Activated T-helper 1 cell treated with anti-CD3 and anti-CD28 coated beads, Interleukin-12 subunit alpha, Interleukin-12 subunit beta, Interleukin-2, Interleukin-4 antibody, amounts not matched to agents 30 ng/mL and 10 ng/mL and 1 ng/mL, durations not matched to agents 14 hours and 24 hours and 36 hours (primary cell): ENCODE data around the gene RAB25. TPM values are rescaled to one million over a fixed set of nuclear protein-coding genes. Genes with fewer than 3 reads are reported as not detected.
"Not testable (repeated sequence)": the region's sequence is repeated elsewhere in the genome, so short reads cannot be mapped to it uniquely, and the experiment has no call there.

Source experiments
- DNase-seq: peaks from one replicate; pipeline ENCODE4 v3.0.0; 2021; ENCODE audit warnings: low spot score
- H3K27ac Mint-ChIP-seq: one replicate; pipeline ENCODE4 v1.8.0; 2021; ENCODE audit warnings: mild to moderate bottlenecking, mixed read lengths
- H3K27me3 Mint-ChIP-seq: one replicate; pipeline ENCODE4 v1.8.0; 2022; ENCODE audit warnings: mild to moderate bottlenecking, moderate library complexity, mixed read lengths; ENCODE audit not compliant: insufficient read depth
- H3K36me3 Mint-ChIP-seq: one replicate; pipeline ENCODE4 v1.8.0; 2021; ENCODE audit warnings: low read depth, mixed read lengths
- H3K4me1 Mint-ChIP-seq: one replicate; pipeline ENCODE4 v1.8.0; 2021; ENCODE audit warnings: low read depth, mixed read lengths
- H3K4me3 Mint-ChIP-seq: one replicate; pipeline ENCODE4 v1.8.0; 2021; ENCODE audit warnings: mild to moderate bottlenecking, moderate library complexity, mixed read lengths
- H3K9me3 Mint-ChIP-seq: one replicate; pipeline ENCODE4 v1.8.0; 2021; ENCODE audit warnings: mixed read lengths
- intact Hi-C: fragments of 100-400 bp; cut with micrococcal nuclease; formaldehyde crosslinking; loops from one replicate; pipeline ENCODE4 v1.15.1; 2024
- total RNA-seq: library from RNA; stranded (reverse); gene quantifications from 2 replicates; pipeline ENCODE4 v1.2.3, GENCODE V29; 2022

RAB25 gene
- total RNA-seq, 1 donor from 2014 or later, result 0.18 TPM

GRCh38 chr1:156062189-156062588, 1.2 kb downstream of the RAB25 start:
- Mint-ChIP-seq H3K4me1 (peaks cover 16% of the 10 kb centered on the region), H3K27me3 (peaks cover under 1% of the 10 kb centered on the region), H3K27ac (no peak overlapping the region), H3K36me3 (peaks cover 6% of the 10 kb centered on the region), H3K4me3 (no peak overlapping the region), H3K9me3 (no peaks in the 10 kb centered on the region)
- no peak for DNase-seq
- intact Hi-C loops, result no loop called here

GRCh38 chr1:156063997-156064285, 3.0 kb downstream of the RAB25 start:
- no peaks in the 10 kb centered on the region for H3K9me3 Mint-ChIP-seq
- H3K4me3 Mint-ChIP-seq, result no peak overlapping the region
- no peak overlapping the region for H3K27ac Mint-ChIP-seq
- intact Hi-C loops, result loop anchor here (2.0 kb wide), 1 partner anchor 59 kb away; no protein-coding TSS in a partner anchor
- no peak for DNase-seq
- H3K36me3 Mint-ChIP-seq, result peaks cover 2% of the 10 kb centered on the region
- H3K27me3 Mint-ChIP-seq, result peaks cover 4% of the 10 kb centered on the region
- peaks cover 16% of the 10 kb centered on the region for H3K4me1 Mint-ChIP-seq

- no peak for DNase-seq
- peaks cover 2% of the 10 kb centered on the region for H3K36me3 Mint-ChIP-seq
- no peaks in the 10 kb centered on the region for H3K9me3 Mint-ChIP-seq
- intact Hi-C loops, result loop anchor here (1.0 to 2.0 kb wide), 3 partner anchors 10 to 60 kb away; partner anchors contain the start of gene LAMTOR2
- H3K4me1 Mint-ChIP-seq, result peaks cover 16% of the 10 kb centered on the region
- H3K27me3 Mint-ChIP-seq, result peaks cover 4% of the 10 kb centered on the region
- H3K4me3 Mint-ChIP-seq, result no peak overlapping the region
- no peak overlapping the region for H3K27ac Mint-ChIP-seq
Observed at GRCh38 chr1:156064615-156065014, 3.7 kb downstream of the RAB25 start.

GRCh38 chr1:156065212-156065611, 4.3 kb downstream of the RAB25 start:
- H3K4me3 Mint-ChIP-seq, result no peak overlapping the region
- peaks cover 2% of the 10 kb centered on the region for H3K36me3 Mint-ChIP-seq
- intact Hi-C loops, result loop anchor here (1.0 to 2.0 kb wide), 3 partner anchors 11 to 60 kb away; partner anchors contain the start of gene LAMTOR2
- H3K27ac Mint-ChIP-seq, result peak overlapping the region; percentile 5
- H3K4me1 Mint-ChIP-seq, result peaks cover 16% of the 10 kb centered on the region
- H3K27me3 Mint-ChIP-seq, result peaks cover 4% of the 10 kb centered on the region
- no peaks in the 10 kb centered on the region for H3K9me3 Mint-ChIP-seq
- DNase-seq, result no peak

- intact Hi-C loops, result loop anchor here (1.0 to 2.0 kb wide), 8 partner anchors 12 to 321 kb away; partner anchors contain the start of genes KHDC4 and LAMTOR2
- H3K9me3 Mint-ChIP-seq, result no peaks in the 10 kb centered on the region
- DNase-seq, result no peak
- no peak overlapping the region for H3K4me3 Mint-ChIP-seq
- no peak overlapping the region for H3K27ac Mint-ChIP-seq
- peaks cover 16% of the 10 kb centered on the region for H3K4me1 Mint-ChIP-seq
- peaks cover 2% of the 10 kb centered on the region for H3K36me3 Mint-ChIP-seq
- H3K27me3 Mint-ChIP-seq, result peaks cover 4% of the 10 kb centered on the region
Observed at GRCh38 chr1:156065871-156066270, 4.9 kb downstream of the RAB25 start.

GRCh38 chr1:156067262-156067661, 6.3 kb downstream of the RAB25 start:
- Mint-ChIP-seq H3K4me3 (no peak overlapping the region), H3K36me3 (no peaks in the 10 kb centered on the region), H3K27me3 (peaks cover 6% of the 10 kb centered on the region), H3K4me1 (peaks cover 16% of the 10 kb centered on the region), H3K27ac (no peak overlapping the region), H3K9me3 (no peaks in the 10 kb centered on the region)
- no peak for DNase-seq
- intact Hi-C loops, result no loop called here

GRCh38 chr1:156069490-156070455, 8.8 kb downstream of the RAB25 start:
- Mint-ChIP-seq H3K9me3 (no peaks in the 10 kb centered on the region), H3K4me3 (no peak overlapping the region), H3K4me1 (peaks cover 16% of the 10 kb centered on the region), H3K27me3 (peaks cover 17% of the 10 kb centered on the region), H3K27ac (no peak overlapping the region), H3K36me3 (no peaks in the 10 kb centered on the region)
- no peak for DNase-seq
- intact Hi-C loops, result no loop called here

GRCh38 chr1:156070548-156070947, 9.6 kb downstream of the RAB25 start:
- peaks cover 21% of the 10 kb centered on the region for H3K27me3 Mint-ChIP-seq
- intact Hi-C loops, result no loop called here
- no peaks in the 10 kb centered on the region for H3K9me3 Mint-ChIP-seq
- H3K27ac Mint-ChIP-seq, result no peak overlapping the region
- H3K4me3 Mint-ChIP-seq, result no peak overlapping the region
- H3K36me3 Mint-ChIP-seq, result no peaks in the 10 kb centered on the region
- peaks cover 11% of the 10 kb centered on the region for H3K4me1 Mint-ChIP-seq
- DNase-seq, result no peak

GRCh38 chr1:156071332-156071816, 10.4 kb downstream of the RAB25 start:
- DNase-seq, H3K4me3 Mint-ChIP-seq, H3K36me3 Mint-ChIP-seq, H3K4me1 Mint-ChIP-seq, intact Hi-C loops, H3K9me3 Mint-ChIP-seq, H3K27ac Mint-ChIP-seq: not testable (repeated sequence)
- peaks cover 21% of the 10 kb centered on the region for H3K27me3 Mint-ChIP-seq

GRCh38 chr1:156072251-156072650, 11.3 kb downstream of the RAB25 start:
- Mint-ChIP-seq H3K4me1 (peaks cover 5% of the 10 kb centered on the region), H3K9me3 (no peaks in the 10 kb centered on the region), H3K27me3 (peaks cover 20% of the 10 kb centered on the region), H3K4me3 (no peak overlapping the region), H3K27ac (no peak overlapping the region), H3K36me3 (no peaks in the 10 kb centered on the region)
- intact Hi-C loops, result no loop called here
- DNase-seq, result no peak

GRCh38 chr1:156073110-156073687, 12.2 kb downstream of the RAB25 start:
- no peaks in the 10 kb centered on the region for H3K36me3 Mint-ChIP-seq
- H3K27ac Mint-ChIP-seq, result no peak overlapping the region
- H3K27me3 Mint-ChIP-seq, result peaks cover 22% of the 10 kb centered on the region
- peaks cover 5% of the 10 kb centered on the region for H3K4me1 Mint-ChIP-seq
- H3K9me3 Mint-ChIP-seq, result no peaks in the 10 kb centered on the region
- H3K4me3 Mint-ChIP-seq, result no peak overlapping the region
- no peak for DNase-seq
- intact Hi-C loops, result no loop called here

GRCh38 chr1:156073740-156074139, 12.8 kb downstream of the RAB25 start:
- peaks cover 5% of the 10 kb centered on the region for H3K4me1 Mint-ChIP-seq
- no peaks in the 10 kb centered on the region for H3K36me3 Mint-ChIP-seq
- H3K9me3 Mint-ChIP-seq, result no peaks in the 10 kb centered on the region
- intact Hi-C loops, result no loop called here
- no peak overlapping the region for H3K4me3 Mint-ChIP-seq
- peaks cover 26% of the 10 kb centered on the region for H3K27me3 Mint-ChIP-seq
- H3K27ac Mint-ChIP-seq, result no peak overlapping the region
- DNase-seq, result no peak

- DNase-seq, result no peak
- H3K36me3 Mint-ChIP-seq, result no peaks in the 10 kb centered on the region
- H3K4me3 Mint-ChIP-seq, result no peak overlapping the region
- H3K27ac Mint-ChIP-seq, result no peak overlapping the region
- intact Hi-C loops, result no loop called here
- H3K9me3 Mint-ChIP-seq, result no peaks in the 10 kb centered on the region
- H3K4me1 Mint-ChIP-seq, result peaks cover 5% of the 10 kb centered on the region
- H3K27me3 Mint-ChIP-seq, result peaks cover 32% of the 10 kb centered on the region
Observed at GRCh38 chr1:156074661-156075060, 13.7 kb downstream of the RAB25 start.
